Measurements from ENCODE around the gene RNF220. TPM values are rescaled to one million over a fixed set of nuclear protein-coding genes. Genes with fewer than 3 reads are reported as not detected.

RNF220 gene
- total RNA-seq, 4 donors from 2014 or later, result 112 to 134 (median 132) TPM

GRCh38 chr1:44377925-44378784 is 26.9 kb upstream of the RNF220 start:
- no peaks in the 10 kb centered on the region for H3K9me3 ChIP-seq
- no peak for ATAC-seq
- no peak overlapping the region for H3K4me3 ChIP-seq

GRCh38 chr1:44380666-44381177 is 24.3 kb upstream of the RNF220 start:
- no peaks in the 10 kb centered on the region for H3K36me3 ChIP-seq
- no peaks in the 10 kb centered on the region for H3K9me3 ChIP-seq
- ATAC-seq, result no peak
- 57 to 75% methylated on average over 1 of the region's 3 CpGs for WGBS, 2 donors (ENCODE audit: low coverage in 1 of 2)
- TF ChIP-seq POLR2A (IDR thresholded peaks at IDR 0.05), result no peak
- no peak for TF ChIP-seq POLR2AphosphoS5 (IDR thresholded peaks at IDR 0.05)
- TF ChIP-seq EP300 (IDR thresholded peaks at IDR 0.05), result no peak
- TF ChIP-seq CTCF (IDR thresholded peaks at IDR 0.05), result no peak
- H3K4me3 ChIP-seq, result no peak overlapping the region
- H3K4me1 ChIP-seq, result no peaks in the 10 kb centered on the region
- H3K27me3 ChIP-seq, result no peaks in the 10 kb centered on the region
- no peak overlapping the region for H3K27ac ChIP-seq

More at GRCh38 chr1:44377925-44378784, 26.9 kb upstream of the RNF220 start:
- Histone ChIP-seq H3K27me3 (no peaks in the 10 kb centered on the region), H3K27ac (no peak overlapping the region), H3K36me3 (no peaks in the 10 kb centered on the region), H3K4me1 (no peaks in the 10 kb centered on the region)
- TF ChIP-seq CTCF (IDR thresholded peaks at IDR 0.05) (peak; percentile 37 to 73 (median 60)), POLR2A (IDR thresholded peaks at IDR 0.05) (no peak)
- 68 to 72% methylated on average over 9 of the region's 12 CpGs for WGBS, 2 donors (ENCODE audit: low coverage in 1 of 2)

- Histone ChIP-seq H3K36me3 (no peaks in the 10 kb centered on the region), H3K27me3 (peaks cover 47% of the 10 kb centered on the region), H3K4me3 (no peak overlapping the region), H3K27ac (no peak overlapping the region), H3K4me1 (no peaks in the 10 kb centered on the region), H3K9me3 (no peaks in the 10 kb centered on the region)
- no peak for TF ChIP-seq EP300 (IDR thresholded peaks at IDR 0.05)
- no peak for TF ChIP-seq POLR2AphosphoS5 (IDR thresholded peaks at IDR 0.05)
- no peak for TF ChIP-seq CTCF (IDR thresholded peaks at IDR 0.05)
- no peak for TF ChIP-seq POLR2A (IDR thresholded peaks at IDR 0.05)
- no peak for ATAC-seq
- 25 to 52% methylated on average over 2 of the region's 2 CpGs for WGBS, 2 donors (ENCODE audit: low coverage in 1 of 2)
Observed at GRCh38 chr1:44388551-44388950, 16.5 kb upstream of the RNF220 start.

GRCh38 chr1:44389437-44389836 is 15.6 kb upstream of the RNF220 start:
- H3K36me3 ChIP-seq, result no peaks in the 10 kb centered on the region
- TF ChIP-seq POLR2AphosphoS5 (IDR thresholded peaks at IDR 0.05), result no peak
- TF ChIP-seq CTCF (IDR thresholded peaks at IDR 0.05), result no peak
- TF ChIP-seq POLR2A (IDR thresholded peaks at IDR 0.05), result no peak
- no peak for TF ChIP-seq EP300 (IDR thresholded peaks at IDR 0.05)
- no peaks in the 10 kb centered on the region for H3K4me1 ChIP-seq
- peaks cover 55% of the 10 kb centered on the region for H3K27me3 ChIP-seq
- no peak for ATAC-seq
- no peak overlapping the region for H3K27ac ChIP-seq
- 71% methylated on average over 1 of the region's 1 CpG for WGBS, 2 donors (ENCODE audit: low coverage in 1 of 2)
- H3K9me3 ChIP-seq, result no peaks in the 10 kb centered on the region
- H3K4me3 ChIP-seq, result no peak overlapping the region

GRCh38 chr1:44390277-44390676 is 14.8 kb upstream of the RNF220 start:
- no peaks in the 10 kb centered on the region for H3K9me3 ChIP-seq
- peaks cover 62% of the 10 kb centered on the region for H3K27me3 ChIP-seq
- TF ChIP-seq POLR2A (IDR thresholded peaks at IDR 0.05) (no peak), CTCF (IDR thresholded peaks at IDR 0.05) (no peak), POLR2AphosphoS5 (IDR thresholded peaks at IDR 0.05) (no peak), EP300 (IDR thresholded peaks at IDR 0.05) (no peak)
- no peaks in the 10 kb centered on the region for H3K36me3 ChIP-seq
- WGBS, 2 donors (ENCODE audit: low coverage in 1 of 2), result 27 to 30% methylated on average over 1 of the region's 1 CpG
- H3K4me3 ChIP-seq, result no peak overlapping the region
- no peaks in the 10 kb centered on the region for H3K4me1 ChIP-seq
- ATAC-seq, result no peak
- no peak overlapping the region for H3K27ac ChIP-seq
